CD8-positive, alpha-beta memory T cell (primary cell): ENCODE results near the gene BRD2. TPM values are rescaled to one million over a fixed set of nuclear protein-coding genes. Genes with fewer than 3 reads are reported as not detected.

ENCODE experiments used
- CTCF ChIA-PET: fragments of 350-600 bp; sonication (Branson Sonifier 250); formaldehyde crosslinking; loops from one replicate; lab custom pipeline; 2021; ENCODE audit warnings: antibody characterized with exemption; lab: Charles Lee
- POLR2A ChIA-PET: fragments of 350-600 bp; sonication (Branson Sonifier 250); formaldehyde crosslinking; loops from one replicate; lab custom pipeline; 2021; ENCODE audit warnings: antibody characterized with exemption; lab: Charles Lee
- DNase-seq, 5 donors: peaks; one replicate each; pipeline versions ENCODE4 v3.0.0 to v3.0.0-alpha.2; 2020 to 2022; ENCODE audit warnings: mixed read lengths in 1 of 5
- H3K27ac ChIP-seq: one replicate; pipeline ENCODE4 v1.7.0; 2013; ENCODE audit warnings: low read depth, mild to moderate bottlenecking, low read length, moderate library complexity
- H3K27me3 ChIP-seq: 2 replicates; pipeline ENCODE4 v1.7.0; 2013; ENCODE audit warnings: low read length, mild to moderate bottlenecking; ENCODE audit not compliant: insufficient read depth, poor library complexity, severe bottlenecking
- H3K36me3 ChIP-seq: 2 replicates; pipeline ENCODE4 v1.7.0; 2013; ENCODE audit warnings: mild to moderate bottlenecking, low read length, moderate library complexity; ENCODE audit not compliant: insufficient read depth
- H3K4me1 ChIP-seq: 2 replicates; pipeline ENCODE4 v1.7.0; 2013; ENCODE audit warnings: mild to moderate bottlenecking, low read length, moderate library complexity; ENCODE audit not compliant: insufficient read depth
- H3K4me3 ChIP-seq: 2 replicates; pipeline ENCODE4 v1.7.0; 2013; ENCODE audit warnings: mild to moderate bottlenecking, low read length
- H3K9me3 ChIP-seq: 2 replicates; pipeline ENCODE4 v1.7.0; 2013; ENCODE audit warnings: mild to moderate bottlenecking, low read length
- H3K27ac Mint-ChIP-seq, 8 donors: one replicate each; pipeline ENCODE4 v1.8.0; 2020 to 2021; ENCODE audit warnings: mixed read lengths in 8 of 8, mild to moderate bottlenecking in 6 of 8, inconsistent platforms in 3 of 8, moderate library complexity in 3 of 8
- H3K27me3 Mint-ChIP-seq, 2 donors: one replicate each; pipeline ENCODE4 v1.8.0; 2020 to 2021; ENCODE audit warnings: mixed read lengths in 2 of 2, mild to moderate bottlenecking in 1 of 2, moderate library complexity in 1 of 2
- H3K36me3 Mint-ChIP-seq, 3 donors: one replicate each; pipeline ENCODE4 v1.8.0; 2020 to 2021; ENCODE audit warnings: mixed read lengths in 3 of 3, inconsistent platforms in 1 of 3, mild to moderate bottlenecking in 1 of 3
- H3K4me1 Mint-ChIP-seq, 3 donors: one replicate each; pipeline ENCODE4 v1.8.0; 2020 to 2021; ENCODE audit warnings: mixed read lengths in 3 of 3, inconsistent platforms in 1 of 3, mild to moderate bottlenecking in 1 of 3
- H3K4me3 Mint-ChIP-seq, 7 donors: one replicate each; pipeline ENCODE4 v1.8.0; 2020 to 2021; ENCODE audit warnings: mixed read lengths in 7 of 7, mild to moderate bottlenecking in 6 of 7, moderate library complexity in 4 of 7, inconsistent platforms in 2 of 7
- H3K9me3 Mint-ChIP-seq, 5 donors: one replicate each; pipeline ENCODE4 v1.8.0; 2020 to 2022; ENCODE audit warnings: mixed read lengths in 5 of 5, mild to moderate bottlenecking in 3 of 5, moderate library complexity in 2 of 5, inconsistent platforms in 1 of 5
- polyA plus RNA-seq: library from polyadenylated mRNA; unstranded; fragments of 300-500 nt; fragmentation: Illumina TruSeq; gene quantifications from one replicate; pipeline ENCODE4 v1.2.3, GENCODE V29; 2021
- total RNA-seq, 2 experiments: library from RNA; stranded (reverse); gene quantifications; one replicate each; pipeline ENCODE4 v1.2.3, GENCODE V29; 2021

Gene BRD2
- total and polyA plus RNA-seq, 3 experiments from 2014 or later, result 89.9 to 387 (median 373) TPM

GRCh38 chr6:32972353-32973143 is 4.2 kb downstream of the BRD2 start:
- ChIA-PET POLR2A (interaction anchor here (0.6 to 8.8 kb wide), 38 partner anchors 9 to 1001 kb away, joined by 3 to 164 read pairs (median 5); partner anchors contain the start of genes ATF6B, B3GALT4, DXO and HLA-DMA), CTCF (interaction anchor here (0.7 to 16.7 kb wide), 18 partner anchors 8 to 276 kb away, joined by 3 to 270 read pairs (median 9); partner anchors contain the start of genes HLA-DMA, HLA-DMB, PSMB9 and TAP1)
- Histone ChIP-seq H3K27me3 (no peaks in the 10 kb centered on the region), H3K4me1 (peaks cover 34% of the 10 kb centered on the region), H3K27ac (peak overlapping the region; percentile 84), H3K4me3 (peak overlapping the region; percentile 77), H3K9me3 (no peaks in the 10 kb centered on the region), H3K36me3 (peaks cover 37% of the 10 kb centered on the region)
- Mint-ChIP-seq H3K27ac (peak overlapping the region; percentile 96 to 100 (median 99)), H3K4me1 (peaks cover 36 to 50% (median 41%) of the 10 kb centered on the region in 3 donors), H3K27me3 (peaks cover 0 to 19% of the 10 kb centered on the region in 2 donors), H3K36me3 (peaks cover 25 to 85% (median 25%) of the 10 kb centered on the region in 3 donors), H3K9me3 (peaks cover 0 to 3% (median 0%) of the 10 kb centered on the region in 5 donors), H3K4me3 (peak overlapping the region; percentile 96 to 100 (median 97))
- peak in 4 of 5 donors; percentile 51 to 75 (median 70) for DNase-seq

- peaks cover 46% of the 10 kb centered on the region for H3K36me3 ChIP-seq
- Mint-ChIP-seq H3K27me3 (peaks cover 0 to 19% of the 10 kb centered on the region in 2 donors), H3K4me3 (peak overlapping the region; percentile 96 to 100 (median 97)), H3K9me3 (peaks cover 0 to 3% (median 0%) of the 10 kb centered on the region in 5 donors), H3K27ac (peak overlapping the region; percentile 96 to 100 (median 99)), H3K36me3 (peaks cover 30 to 88% (median 32%) of the 10 kb centered on the region in 3 donors), H3K4me1 (peaks cover 43 to 55% (median 46%) of the 10 kb centered on the region in 3 donors)
- peak overlapping the region; percentile 84 for H3K27ac ChIP-seq
- peaks cover 40% of the 10 kb centered on the region for H3K4me1 ChIP-seq
- POLR2A ChIA-PET, result interaction anchor here (0.5 to 8.8 kb wide), 22 partner anchors 8 to 845 kb away, joined by 3 to 164 read pairs (median 10); partner anchors contain the start of genes ATF6B, HLA-DMA, HLA-DMB and HLA-DPB1
- CTCF ChIA-PET, result interaction anchor here (0.7 to 16.7 kb wide), 16 partner anchors 10 to 298 kb away, joined by 3 to 270 read pairs (median 6); partner anchors contain the start of genes HLA-DMA, HLA-DMB, RPS18 and TAP1
- H3K27me3 ChIP-seq, result no peaks in the 10 kb centered on the region
- H3K4me3 ChIP-seq, result peak overlapping the region; percentile 77
- DNase-seq, result peak in 4 of 5 donors; percentile 31 to 84 (median 65)
- H3K9me3 ChIP-seq, result no peaks in the 10 kb centered on the region
Measured at GRCh38 chr6:32973144-32974015, 5.0 kb downstream of the BRD2 start.

- peaks cover 0 to 3% (median 0%) of the 10 kb centered on the region in 5 donors for H3K9me3 Mint-ChIP-seq
- Histone ChIP-seq H3K27ac (peak overlapping the region; percentile 84), H3K36me3 (peaks cover 51% of the 10 kb centered on the region), H3K4me1 (peaks cover 43% of the 10 kb centered on the region), H3K4me3 (peak overlapping the region; percentile 77), H3K27me3 (no peaks in the 10 kb centered on the region), H3K9me3 (no peaks in the 10 kb centered on the region)
- peak in 4 of 5 donors; percentile 27 to 66 (median 58) for DNase-seq
- peak overlapping the region; percentile 96 to 100 (median 97) for H3K4me3 Mint-ChIP-seq
- CTCF ChIA-PET, result interaction anchor here (1.2 to 16.7 kb wide), 11 partner anchors 10 to 298 kb away, joined by 3 to 270 read pairs (median 6); partner anchors contain the start of genes HLA-DMA, RPS18, TAP1 and TAP2
- H3K27me3 Mint-ChIP-seq, result peaks cover 0 to 19% of the 10 kb centered on the region in 2 donors
- peak overlapping the region; percentile 96 to 100 (median 99) for H3K27ac Mint-ChIP-seq
- peaks cover 32 to 92% (median 32%) of the 10 kb centered on the region in 3 donors for H3K36me3 Mint-ChIP-seq
- H3K4me1 Mint-ChIP-seq, result peaks cover 45 to 55% (median 52%) of the 10 kb centered on the region in 3 donors
- POLR2A ChIA-PET, result interaction anchor here (0.9 to 8.8 kb wide), 10 partner anchors 11 to 135 kb away, joined by 3 to 164 read pairs (median 30); partner anchors contain the start of genes HLA-DMA, HLA-DPB1, PSMB8 and PSMB9
Measured at GRCh38 chr6:32974016-32974333, 5.6 kb downstream of the BRD2 start.

GRCh38 chr6:32974541-32975308 is 6.3 kb downstream of the BRD2 start:
- H3K4me3 ChIP-seq, result peak overlapping the region; percentile 77
- Mint-ChIP-seq H3K27ac (peak overlapping the region; percentile 85 to 100 (median 99)), H3K36me3 (peaks cover 32 to 97% (median 32%) of the 10 kb centered on the region in 3 donors), H3K4me1 (peaks cover 47 to 58% (median 58%) of the 10 kb centered on the region in 3 donors), H3K9me3 (peaks cover 0 to 3% (median 0%) of the 10 kb centered on the region in 5 donors), H3K27me3 (peaks cover 0 to 16% of the 10 kb centered on the region in 2 donors), H3K4me3 (peak overlapping the region; percentile 96 to 100 (median 97))
- POLR2A ChIA-PET, result interaction anchor here (0.7 to 8.8 kb wide), 12 partner anchors 10 to 136 kb away, joined by 3 to 164 read pairs (median 6); partner anchors contain the start of genes HLA-DMA, HLA-DMB, HLA-DPB1 and PSMB8
- H3K36me3 ChIP-seq, result peaks cover 59% of the 10 kb centered on the region
- H3K27me3 ChIP-seq, result no peaks in the 10 kb centered on the region
- no peaks in the 10 kb centered on the region for H3K9me3 ChIP-seq
- no peak for DNase-seq
- peaks cover 43% of the 10 kb centered on the region for H3K4me1 ChIP-seq
- H3K27ac ChIP-seq, result peak overlapping the region; percentile 84
- CTCF ChIA-PET, result interaction anchor here (1.2 to 16.7 kb wide), 11 partner anchors 11 to 297 kb away, joined by 3 to 270 read pairs (median 6); partner anchors contain the start of genes HLA-DMA, RPS18, TAP1 and TAP2

- Histone ChIP-seq H3K27me3 (no peaks in the 10 kb centered on the region), H3K9me3 (no peaks in the 10 kb centered on the region), H3K4me1 (peaks cover 43% of the 10 kb centered on the region), H3K36me3 (peaks cover 71% of the 10 kb centered on the region), H3K4me3 (no peak overlapping the region), H3K27ac (no peak overlapping the region)
- H3K4me3 Mint-ChIP-seq, result peak overlapping the region in 6 of 7 donors; percentile 83 to 100 (median 97)
- H3K27ac Mint-ChIP-seq, result peak overlapping the region in 7 of 8 donors; percentile 87 to 100 (median 99)
- H3K36me3 Mint-ChIP-seq, result peaks cover 32 to 99% (median 32%) of the 10 kb centered on the region in 3 donors
- H3K9me3 Mint-ChIP-seq, result peaks cover 0 to 3% (median 0%) of the 10 kb centered on the region in 5 donors
- POLR2A ChIA-PET, result interaction anchor here (0.7 to 2.6 kb wide), 5 partner anchors 8 to 138 kb away, joined by 4 to 6 read pairs (median 4); partner anchors contain the start of genes HLA-DMB, HLA-DPB1 and TAP2
- CTCF ChIA-PET, result interaction anchor here (1.1 to 16.7 kb wide), 4 partner anchors 9 to 108 kb away, joined by 4 to 270 read pairs (median 126); partner anchors contain the start of gene HLA-DMA
- H3K27me3 Mint-ChIP-seq, result peaks cover 0 to 16% of the 10 kb centered on the region in 2 donors
- DNase-seq, result no peak
- peaks cover 49 to 68% (median 62%) of the 10 kb centered on the region in 3 donors for H3K4me1 Mint-ChIP-seq
Measured at GRCh38 chr6:32975886-32976285, 7.5 kb downstream of the BRD2 start.

GRCh38 chr6:32976334-32977069 is 8.1 kb downstream of the BRD2 start:
- ChIA-PET CTCF (interaction anchor here (0.9 to 16.7 kb wide), 5 partner anchors 9 to 123 kb away, joined by 3 to 270 read pairs (median 5); partner anchors contain the start of genes HLA-DMA and TAP1), POLR2A (interaction anchor here (1.5 to 2.6 kb wide), 2 partner anchors 9 to 138 kb away, joined by 5 to 6 read pairs; partner anchors contain the start of gene TAP2)
- no peaks in the 10 kb centered on the region for H3K9me3 ChIP-seq
- peaks cover 43% of the 10 kb centered on the region for H3K4me1 ChIP-seq
- Mint-ChIP-seq H3K36me3 (peaks cover 32 to 99% (median 33%) of the 10 kb centered on the region in 3 donors), H3K4me3 (peak overlapping the region in 6 of 7 donors; percentile 37 to 100 (median 90)), H3K27me3 (peaks cover 0 to 16% of the 10 kb centered on the region in 2 donors), H3K4me1 (peaks cover 49 to 70% (median 56%) of the 10 kb centered on the region in 3 donors), H3K9me3 (peaks cover 0 to 3% (median 0%) of the 10 kb centered on the region in 5 donors), H3K27ac (peak overlapping the region; percentile 72 to 100 (median 99))
- no peak for DNase-seq
- H3K4me3 ChIP-seq, result no peak overlapping the region
- H3K27me3 ChIP-seq, result no peaks in the 10 kb centered on the region
- peaks cover 75% of the 10 kb centered on the region for H3K36me3 ChIP-seq
- no peak overlapping the region for H3K27ac ChIP-seq
